ENCODE data around the gene REG1A. TPM values are rescaled to one million over a fixed set of nuclear protein-coding genes. Genes with fewer than 3 reads are reported as not detected.

REG1A gene, protein sequence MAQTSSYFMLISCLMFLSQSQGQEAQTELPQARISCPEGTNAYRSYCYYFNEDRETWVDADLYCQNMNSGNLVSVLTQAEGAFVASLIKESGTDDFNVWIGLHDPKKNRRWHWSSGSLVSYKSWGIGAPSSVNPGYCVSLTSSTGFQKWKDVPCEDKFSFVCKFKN
- not detected for total RNA-seq

DNA sequence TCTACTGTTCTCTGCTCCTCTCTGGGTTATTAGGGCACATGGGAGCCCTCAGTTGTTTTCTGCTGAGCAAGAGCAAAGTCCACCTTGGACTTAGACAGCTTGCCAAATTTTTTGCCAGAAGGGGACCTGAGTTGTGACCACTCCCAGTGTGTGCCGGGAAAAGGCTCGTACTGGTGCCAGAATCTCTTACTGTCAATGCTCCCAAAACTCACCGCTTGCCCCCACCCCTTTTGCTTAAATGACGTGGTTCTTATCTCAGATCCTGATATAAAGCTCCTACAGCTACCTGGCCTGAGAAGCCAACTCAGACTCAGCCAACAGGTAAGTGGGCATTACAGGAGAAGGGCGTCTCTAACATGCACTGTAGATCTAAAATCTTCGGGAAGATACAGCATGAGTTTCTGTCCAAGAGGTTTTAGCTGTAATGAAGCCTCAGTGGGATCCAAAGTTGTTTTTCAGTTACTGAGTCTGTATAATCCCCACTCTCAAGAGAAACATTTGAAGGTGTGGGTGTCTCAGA lies at the start of gene REG1A:
Gene REG1A (plus strand): TSS at position 295 of the 520 bp plus-strand sequence. CDS start 374 bp downstream, outside the sequence.

DNA sequence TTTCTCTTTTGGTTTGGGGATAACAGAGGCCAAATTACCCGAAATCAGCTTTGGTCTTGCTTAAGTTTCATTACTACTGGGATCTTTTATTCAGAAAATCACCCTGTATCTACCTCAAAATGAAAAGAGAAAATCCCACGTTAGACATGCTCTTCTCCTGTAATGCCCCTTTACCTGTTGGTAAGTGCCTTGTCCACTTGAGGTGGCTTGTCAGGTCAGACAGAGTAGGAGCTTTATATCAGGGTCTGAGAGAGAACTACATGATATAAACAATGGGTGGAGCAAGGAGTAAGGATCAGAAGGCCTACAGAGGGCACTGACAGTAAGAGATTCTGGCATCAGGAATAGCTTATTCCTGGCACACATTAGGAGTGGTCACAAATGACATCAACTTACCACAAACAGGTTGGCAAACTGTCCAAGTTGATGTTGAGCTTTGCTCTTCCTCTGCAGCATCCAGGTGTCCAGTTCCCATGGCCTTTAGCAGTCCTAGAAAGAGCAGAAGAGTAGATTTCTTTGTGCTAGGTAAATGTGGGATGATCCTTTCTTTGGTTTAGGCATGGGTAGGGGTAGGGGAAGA lies 32.4 kb upstream of the REG1A start, which contains the start of gene REG1B:
Gene REG1B (minus strand): TSS at position 209 of the 580 bp plus-strand sequence. CDS start 381 bp downstream, outside the sequence.

DNA sequence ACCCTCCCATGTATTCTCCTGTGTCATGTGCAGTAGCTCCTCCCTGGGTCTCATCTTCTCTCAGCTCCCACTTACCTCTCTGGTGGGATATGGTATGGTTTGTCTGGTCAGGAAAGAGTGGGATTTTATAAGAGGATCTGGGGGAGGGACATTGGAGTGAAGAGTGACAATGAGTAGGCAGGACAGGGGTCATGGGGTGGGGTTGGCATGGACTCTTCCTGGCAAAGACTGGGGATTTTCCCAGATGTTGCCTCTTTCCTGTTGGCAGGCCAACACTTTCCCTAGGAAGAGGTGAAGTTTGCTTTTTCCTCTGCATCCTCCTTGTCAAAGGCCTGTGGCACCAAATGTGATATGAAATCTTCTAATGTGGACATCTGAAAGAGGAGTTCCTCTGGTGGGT lies 39.4 kb downstream of the REG1A start, which contains the start of gene REG3A:
Gene REG3A (minus strand): TSS at position 101 of the 400 bp plus-strand sequence. CDS start 348 bp downstream, outside the sequence.

Other genes with a start within 250 kb of the REG1A start
- gene REG3G, start 94.8 kb upstream of the REG1A start, total RNA-seq, result not detected
- gene REG1B, start 32.5 kb upstream of the REG1A start, total RNA-seq, result not detected
- gene REG3A, start 39.3 kb downstream of the REG1A start, total RNA-seq, result not detected